SU-DHL-6 (cell line): ENCODE measurements around the gene KRT81.

Experiments
- EZH2phosphoT487 ChIP-seq: fragments of 200-600 bp; sonication (generic), shearing (Covaris generic); conservative IDR thresholded peaks from 2 replicates; pipeline ENCODE4 v1.6.1; 2018; ENCODE audit warnings: mild to moderate bottlenecking, antibody characterized with exemption, low read length, moderate library complexity, mixed read lengths
- TF ChIP-seq, protein P1 (sequence below): fragments of 200-600 bp; sonication (generic); IDR thresholded peaks from one replicate; pipeline ENCODE4 v1.5.1; 2017; ENCODE audit warnings: antibody characterized with exemption, mild to moderate bottlenecking, low read length, moderate library complexity; ENCODE audit not compliant: insufficient read depth, poor library complexity, severe bottlenecking

DNA sequence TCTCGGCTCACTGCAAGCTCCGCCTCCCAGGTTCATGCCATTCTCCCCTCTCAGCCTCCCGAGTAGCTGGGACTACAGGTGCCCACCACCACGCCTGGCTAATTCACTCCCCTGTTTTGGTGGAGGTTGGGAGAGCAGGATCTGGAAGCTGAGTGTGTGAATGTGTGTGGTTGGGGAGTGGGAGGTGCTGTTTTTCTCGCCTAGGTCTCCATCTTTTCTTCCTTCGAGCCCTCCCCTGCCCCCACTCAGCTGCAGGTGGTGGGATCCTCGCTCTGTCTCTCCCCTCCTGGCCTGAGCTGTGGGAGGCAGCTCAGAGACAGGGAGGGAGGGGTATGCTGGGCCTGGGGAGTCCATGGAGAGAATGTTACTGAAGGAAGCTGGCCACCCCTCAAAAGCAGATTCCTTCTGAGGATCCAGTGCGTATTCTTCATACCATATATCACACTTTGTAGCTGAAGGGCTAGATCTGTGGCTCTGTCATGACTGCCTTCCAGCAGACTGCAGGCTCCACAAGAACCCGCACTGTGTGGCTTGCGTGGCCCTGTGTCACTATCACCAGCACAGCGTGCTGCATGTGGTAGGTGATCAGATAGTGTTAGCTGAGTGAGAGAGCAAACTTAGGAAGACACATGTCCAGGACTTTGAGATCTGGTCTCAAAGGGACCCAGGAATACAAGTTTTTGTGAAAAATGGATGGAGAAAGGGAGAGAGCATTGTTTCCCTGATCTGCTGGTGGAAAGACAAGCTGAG lies 27.1 kb upstream of the KRT81 start:
- TF ChIP-seq, protein P1, sequence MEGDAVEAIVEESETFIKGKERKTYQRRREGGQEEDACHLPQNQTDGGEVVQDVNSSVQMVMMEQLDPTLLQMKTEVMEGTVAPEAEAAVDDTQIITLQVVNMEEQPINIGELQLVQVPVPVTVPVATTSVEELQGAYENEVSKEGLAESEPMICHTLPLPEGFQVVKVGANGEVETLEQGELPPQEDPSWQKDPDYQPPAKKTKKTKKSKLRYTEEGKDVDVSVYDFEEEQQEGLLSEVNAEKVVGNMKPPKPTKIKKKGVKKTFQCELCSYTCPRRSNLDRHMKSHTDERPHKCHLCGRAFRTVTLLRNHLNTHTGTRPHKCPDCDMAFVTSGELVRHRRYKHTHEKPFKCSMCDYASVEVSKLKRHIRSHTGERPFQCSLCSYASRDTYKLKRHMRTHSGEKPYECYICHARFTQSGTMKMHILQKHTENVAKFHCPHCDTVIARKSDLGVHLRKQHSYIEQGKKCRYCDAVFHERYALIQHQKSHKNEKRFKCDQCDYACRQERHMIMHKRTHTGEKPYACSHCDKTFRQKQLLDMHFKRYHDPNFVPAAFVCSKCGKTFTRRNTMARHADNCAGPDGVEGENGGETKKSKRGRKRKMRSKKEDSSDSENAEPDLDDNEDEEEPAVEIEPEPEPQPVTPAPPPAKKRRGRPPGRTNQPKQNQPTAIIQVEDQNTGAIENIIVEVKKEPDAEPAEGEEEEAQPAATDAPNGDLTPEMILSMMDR: no peak
- no peak for TF ChIP-seq EZH2phosphoT487
